GM10248 (cell line): ENCODE measurements around the gene C19orf18.
"Not testable (repeated sequence)": the region's sequence is repeated elsewhere in the genome, so short reads cannot be mapped to it uniquely, and the experiment has no call there.

Experiments
- CTCF ChIA-PET: fragments of 300-600 bp; sonication (Branson Sonifier 250); formaldehyde crosslinking; extraction: SDS; loops from one replicate; lab custom pipeline; 2021; ENCODE audit warnings: antibody characterized with exemption; lab: Yijun Ruan, JAX
- POLR2A ChIA-PET: fragments of 350-650 bp; sonication (Branson Sonifier 250); formaldehyde crosslinking; extraction: SDS; loops from one replicate; lab custom pipeline; 2020; ENCODE audit warnings: antibody characterized with exemption; lab: Yijun Ruan, JAX
- DNase-seq: peaks from one replicate; pipeline ENCODE4 v3.0.0; 2012; ENCODE audit errors: extremely low spot score
- TF ChIP-seq, protein P1 (sequence below): IDR thresholded peaks from 2 replicates; pipeline ENCODE4 v1.5.1; 2012; ENCODE audit warnings: mild to moderate bottlenecking, low read depth; ENCODE audit errors: extremely low read depth, missing control alignments, control extremely low read depth

The C19orf18 gene

DNA sequence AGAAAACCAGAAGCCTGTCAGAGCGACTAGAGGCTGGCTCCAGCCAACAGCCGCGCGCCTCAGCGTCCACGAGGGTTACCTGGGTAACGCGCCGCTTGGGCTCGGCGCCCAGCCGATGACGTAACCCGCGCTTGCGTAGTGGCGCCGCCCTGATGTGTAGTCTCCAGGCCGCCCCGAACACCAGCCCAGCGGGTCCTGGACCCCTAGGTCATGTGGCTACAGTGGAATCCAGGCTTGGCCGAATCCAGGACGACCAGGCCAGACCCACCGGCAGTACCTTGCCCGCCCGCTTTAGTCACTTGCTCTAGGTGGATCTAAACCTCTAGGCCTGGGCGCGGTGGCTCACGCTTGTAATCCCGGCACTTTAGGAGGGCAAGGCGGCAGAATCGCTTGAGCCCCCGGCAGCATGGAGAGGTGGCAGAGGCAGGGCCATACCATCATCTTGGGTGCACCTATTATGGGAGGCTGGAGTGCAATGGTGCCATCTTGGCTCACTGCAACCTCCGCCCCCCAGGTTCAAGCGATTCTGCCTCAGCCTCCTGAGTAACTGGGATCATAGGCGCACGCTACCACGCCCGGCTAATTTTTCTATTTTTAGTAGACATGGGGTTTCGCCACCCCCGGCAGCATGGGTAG, 35.5 kb upstream of the C19orf18 start:
- DNase-seq, result peak; percentile 50
- ChIA-PET CTCF (no interaction called here), POLR2A (no interaction called here)
- TF ChIP-seq, protein P1, sequence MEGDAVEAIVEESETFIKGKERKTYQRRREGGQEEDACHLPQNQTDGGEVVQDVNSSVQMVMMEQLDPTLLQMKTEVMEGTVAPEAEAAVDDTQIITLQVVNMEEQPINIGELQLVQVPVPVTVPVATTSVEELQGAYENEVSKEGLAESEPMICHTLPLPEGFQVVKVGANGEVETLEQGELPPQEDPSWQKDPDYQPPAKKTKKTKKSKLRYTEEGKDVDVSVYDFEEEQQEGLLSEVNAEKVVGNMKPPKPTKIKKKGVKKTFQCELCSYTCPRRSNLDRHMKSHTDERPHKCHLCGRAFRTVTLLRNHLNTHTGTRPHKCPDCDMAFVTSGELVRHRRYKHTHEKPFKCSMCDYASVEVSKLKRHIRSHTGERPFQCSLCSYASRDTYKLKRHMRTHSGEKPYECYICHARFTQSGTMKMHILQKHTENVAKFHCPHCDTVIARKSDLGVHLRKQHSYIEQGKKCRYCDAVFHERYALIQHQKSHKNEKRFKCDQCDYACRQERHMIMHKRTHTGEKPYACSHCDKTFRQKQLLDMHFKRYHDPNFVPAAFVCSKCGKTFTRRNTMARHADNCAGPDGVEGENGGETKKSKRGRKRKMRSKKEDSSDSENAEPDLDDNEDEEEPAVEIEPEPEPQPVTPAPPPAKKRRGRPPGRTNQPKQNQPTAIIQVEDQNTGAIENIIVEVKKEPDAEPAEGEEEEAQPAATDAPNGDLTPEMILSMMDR, result no peak

DNA sequence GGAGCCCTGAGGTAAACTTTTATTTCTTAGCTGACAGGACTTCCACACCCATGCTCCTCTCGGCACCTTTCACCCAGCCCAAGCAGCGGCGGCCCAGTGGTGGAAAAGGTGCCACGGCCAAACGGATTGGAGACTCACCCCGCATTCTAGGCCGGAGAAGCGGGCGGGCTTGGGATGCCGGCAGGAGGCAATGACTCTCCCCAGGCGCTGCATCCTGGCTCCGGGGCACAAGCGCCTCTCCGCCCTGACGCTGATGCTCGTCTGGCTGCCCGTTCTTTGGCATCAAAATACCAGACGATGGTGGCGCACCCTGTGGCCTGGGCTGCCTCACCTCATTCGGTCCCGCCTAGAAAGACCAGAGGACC, 34.9 kb upstream of the C19orf18 start:
- TF ChIP-seq, protein P1, result no peak
- ChIA-PET POLR2A (no interaction called here), CTCF (no interaction called here)
- no peak for DNase-seq

DNA sequence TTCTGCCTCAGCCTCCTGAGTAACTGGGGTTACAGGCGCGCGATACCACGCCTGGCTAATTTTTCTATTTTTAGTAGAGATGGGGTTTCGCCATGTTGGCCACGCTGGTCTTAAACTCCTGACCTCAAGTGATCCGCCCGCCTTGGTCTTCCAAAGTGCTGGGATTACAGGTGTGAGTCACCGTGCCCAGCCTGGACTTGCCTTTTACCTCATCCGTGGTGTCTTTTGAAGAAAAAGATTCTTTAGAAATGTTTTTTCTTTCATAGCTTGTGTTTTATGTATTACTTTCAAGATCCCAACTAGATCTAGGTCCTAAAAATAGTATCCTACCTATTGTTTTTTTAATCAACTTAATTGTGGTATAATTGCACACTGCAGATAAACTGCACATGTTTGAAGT, 34.5 kb upstream of the C19orf18 start:
- DNase-seq, POLR2A ChIA-PET, CTCF ChIA-PET: not testable (repeated sequence)

DNA sequence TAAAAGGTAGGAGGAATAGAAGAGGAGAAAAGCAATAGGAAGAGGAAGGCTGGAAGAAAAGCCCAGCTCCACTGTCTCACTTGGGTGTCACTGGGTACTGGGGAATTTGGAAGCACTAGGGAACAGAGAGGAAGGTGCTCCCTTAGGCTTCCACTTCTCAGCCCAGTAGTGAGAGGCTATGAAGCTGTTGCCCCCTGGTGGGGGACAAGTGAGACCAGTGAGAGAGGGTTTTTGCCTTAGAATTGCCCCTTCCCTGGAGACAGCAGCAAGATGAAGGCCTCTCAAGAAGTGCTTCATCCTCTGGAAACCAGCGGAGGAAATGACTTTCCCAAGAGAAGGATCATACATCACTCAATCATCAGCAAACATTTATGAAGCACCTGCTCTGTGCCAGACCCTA, 33.0 kb upstream of the C19orf18 start:
- POLR2A ChIA-PET, result no interaction called here
- TF ChIP-seq, protein P1, result no peak
- no peak for DNase-seq
- CTCF ChIA-PET, result no interaction called here

DNA sequence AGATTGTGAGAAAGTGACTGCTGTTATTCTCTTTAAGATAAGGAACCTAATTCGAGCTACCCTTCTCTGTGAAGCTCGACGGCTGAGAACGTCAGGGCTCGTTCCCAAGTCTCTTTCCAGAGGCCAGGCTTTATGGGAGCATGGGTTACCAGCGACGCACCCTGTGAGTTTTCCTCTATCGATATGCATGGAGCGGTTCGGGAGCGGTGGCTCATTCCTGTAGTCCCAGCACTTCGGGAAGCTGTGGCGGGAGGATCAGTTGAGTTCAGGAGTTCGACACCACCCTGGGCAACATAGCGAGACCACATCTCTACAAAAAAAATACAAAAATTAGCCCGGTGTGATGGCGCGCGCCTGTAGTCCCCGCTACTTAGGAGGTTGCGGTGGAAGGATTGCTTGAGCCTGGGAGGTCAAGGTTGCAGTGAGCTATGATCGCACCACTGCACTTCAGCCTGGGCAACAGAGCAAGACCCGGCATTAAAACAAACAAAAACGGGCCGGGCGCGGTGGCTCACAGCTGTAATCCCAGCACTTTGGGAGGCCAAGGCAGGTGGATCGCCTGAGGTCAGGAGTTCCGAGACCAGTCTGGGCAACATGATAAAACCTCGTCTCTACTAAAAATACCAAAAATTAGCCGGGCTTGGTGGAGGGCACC, 29.0 kb upstream of the C19orf18 start:
- CTCF ChIA-PET, result interaction anchor here (1.1 to 1.6 kb wide), 3 partner anchors 15 to 517 kb away, joined by 3 to 4 read pairs (median 3); partner anchors contain the start of gene ZBTB45
- DNase-seq, result no peak
- POLR2A ChIA-PET, result no interaction called here

DNA sequence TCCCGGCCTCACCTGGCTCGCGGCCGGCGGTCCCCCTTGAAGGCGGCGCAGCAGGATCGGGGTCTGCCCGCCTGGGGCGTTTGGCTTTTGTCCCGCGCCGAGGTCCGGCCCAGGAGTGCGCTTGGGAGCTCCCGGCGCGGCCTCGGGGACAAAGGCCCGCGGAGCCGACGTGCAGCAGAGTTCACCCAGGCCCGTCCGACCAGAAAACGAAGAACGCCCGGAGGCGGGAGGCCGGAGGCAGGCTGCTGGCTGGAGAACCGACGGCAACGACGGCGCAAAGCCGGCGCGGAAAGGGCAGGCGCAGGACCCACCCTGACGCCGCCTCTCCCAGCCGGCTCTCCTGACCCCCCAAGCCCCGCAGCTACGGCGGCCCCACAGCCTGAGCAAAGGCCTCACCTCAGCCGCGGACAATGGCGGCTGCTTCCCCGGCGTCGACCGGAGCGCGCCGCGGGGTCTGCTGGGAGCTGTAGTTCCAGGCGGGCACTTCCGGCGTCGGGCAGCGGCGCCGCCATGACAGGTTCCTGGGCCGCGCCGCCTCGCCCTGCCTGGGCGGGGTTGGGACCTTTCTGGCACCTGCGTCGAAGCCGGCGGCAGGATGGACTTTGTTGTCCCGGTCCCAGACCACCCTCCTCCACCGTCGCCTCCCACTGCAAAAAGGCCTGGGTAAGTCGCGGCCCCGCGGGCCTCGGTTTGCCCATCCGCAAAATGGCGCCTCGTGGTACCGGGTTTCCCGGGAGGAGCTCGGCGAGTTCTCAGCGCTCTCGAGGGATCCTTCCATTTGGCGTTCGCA, 28.2 kb upstream of the C19orf18 start, which contains the start of gene ZNF606:
Gene ZNF606, minus strand, starts transcription at position 437 of the 790 bp plus-strand sequence. CDS start 1,501 bp downstream, outside the sequence.
- DNase-seq, result peak; percentile 94
- ChIA-PET CTCF (interaction anchor here (0.7 to 1.8 kb wide), 5 partner anchors 8 to 517 kb away, joined by 3 to 6 read pairs (median 3); partner anchors contain the start of gene ZBTB45), POLR2A (no interaction called here)
- TF ChIP-seq, protein P1, result no peak

More for the DNA sequence above, 29.0 kb upstream of the C19orf18 start:
- TF ChIP-seq, protein P1, result no peak
